Cardiac fibroblast (primary cell): ENCODE data around the gene CDH23.

Experiments used
- DNase-seq, 2 donors: peaks; one replicate each; pipeline versions ENCODE4 v3.0.0 to v3.0.0-alpha.2; 2010; ENCODE audit warnings: low read depth in 2 of 2
- H3K4me3 ChIP-seq, 2 donors: replicated peaks in 1 of 2; 1 replicate in 1 of 2; 2 replicates in 1 of 2; pipeline ENCODE4 v1.5.1; 2011; ENCODE audit warnings: low read depth in 2 of 2, low read length in 2 of 2, mild to moderate bottlenecking in 2 of 2, moderate library complexity in 1 of 2
- CTCF ChIP-seq: IDR thresholded peaks from one replicate; pipeline ENCODE4 v1.5.1; 2011; ENCODE audit warnings: low read depth, mild to moderate bottlenecking, low read length, inconsistent platforms

Gene CDH23

GRCh38 chr10:71648933-71649320 lies 252.2 kb downstream of the CDH23 start:
- DNase-seq: no peak

DNA sequence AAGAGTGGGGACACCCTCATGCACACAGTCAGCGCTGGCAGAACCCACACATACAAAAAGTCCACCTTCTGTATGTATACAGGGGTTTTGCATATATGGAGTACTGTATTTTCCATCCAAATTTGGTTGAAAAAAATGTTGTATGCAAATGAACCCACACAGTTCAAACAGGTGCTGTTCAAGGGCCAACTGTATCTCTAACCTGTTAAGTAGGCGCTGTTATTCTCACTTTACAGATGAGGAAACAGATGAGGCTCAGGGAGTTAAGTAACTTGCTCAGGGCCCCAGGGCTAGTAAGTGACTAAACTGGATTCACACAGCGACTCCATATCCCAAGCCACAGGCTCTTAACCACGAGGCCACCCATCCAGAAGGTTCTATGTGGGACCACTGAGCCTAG lies 252.9 kb downstream of the CDH23 start:
- TF ChIP-seq CTCF: no peak
- DNase-seq: no peak
- no peak overlapping the region for H3K4me3 ChIP-seq

More at GRCh38 chr10:71648933-71649320, 252.2 kb downstream of the CDH23 start:
- no peak overlapping the region for H3K4me3 ChIP-seq
- no peak for TF ChIP-seq CTCF

DNA sequence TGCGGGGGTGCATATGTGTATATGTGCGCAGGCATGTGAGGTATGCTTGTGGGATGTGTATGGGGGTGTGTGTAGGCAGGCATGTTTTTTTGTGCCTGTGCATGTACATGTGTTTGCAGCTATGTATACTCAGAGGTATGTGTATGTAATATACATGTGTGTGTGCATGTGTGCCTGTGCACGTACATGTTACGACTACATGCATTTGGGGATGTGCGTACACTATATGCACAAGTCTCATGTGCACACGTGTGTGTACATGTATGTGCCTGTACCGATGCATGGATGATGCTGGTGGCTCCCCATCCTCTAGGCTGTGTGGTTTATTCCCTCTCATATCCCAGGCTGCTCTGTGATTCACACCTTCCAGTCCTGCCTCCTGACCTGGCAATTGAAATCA lies 253.7 kb downstream of the CDH23 start:
- DNase-seq: no peak
- no peak overlapping the region for H3K4me3 ChIP-seq
- no peak for TF ChIP-seq CTCF

GRCh38 chr10:71651428-71651827 lies 254.7 kb downstream of the CDH23 start:
- DNase-seq: no peak
- no peak overlapping the region for H3K4me3 ChIP-seq
- TF ChIP-seq CTCF: no peak

DNA sequence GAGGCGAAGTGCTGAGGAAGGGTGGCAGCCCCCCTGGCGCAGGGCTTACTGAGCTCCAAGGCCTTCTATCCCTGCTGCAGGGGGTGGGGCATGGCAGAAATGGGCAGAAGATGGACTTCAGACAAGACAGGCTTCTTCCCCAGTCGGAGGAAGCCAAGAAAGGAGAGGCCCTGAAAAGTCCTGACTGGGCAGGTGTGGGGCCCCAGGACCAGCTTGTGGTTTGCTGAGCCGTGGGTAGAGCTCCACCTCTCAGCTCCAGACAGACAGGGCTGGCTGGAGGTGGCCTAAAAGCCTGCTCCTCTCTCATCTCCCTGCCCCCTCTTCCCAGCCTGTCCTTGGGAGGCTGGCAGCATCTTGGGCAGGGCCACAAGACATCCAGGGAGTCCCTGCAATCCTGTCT lies 255.2 kb downstream of the CDH23 start:
- DNase-seq: no peak
- no peak for TF ChIP-seq CTCF
- H3K4me3 ChIP-seq: no peak overlapping the region

DNA sequence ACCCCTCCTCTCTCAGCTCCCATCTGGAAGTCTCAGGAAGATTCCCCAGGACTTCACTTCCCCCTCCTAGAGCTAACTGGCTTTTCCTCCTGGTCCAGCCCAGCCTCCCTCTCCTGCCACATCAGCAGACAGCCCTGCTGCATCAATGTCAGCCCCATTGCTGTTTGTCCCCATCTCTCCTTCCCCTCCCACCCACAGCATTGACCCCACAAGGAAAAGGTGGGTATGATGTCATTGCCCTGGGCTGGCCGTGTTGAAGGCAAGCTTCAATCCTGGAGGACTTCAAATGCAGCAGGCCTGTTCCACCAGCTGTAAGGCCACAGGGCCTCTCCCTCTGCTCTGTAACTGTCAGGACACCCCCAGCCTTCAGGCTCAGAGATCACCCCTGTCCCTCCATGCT lies 256.3 kb downstream of the CDH23 start:
- no peak for TF ChIP-seq CTCF

GRCh38 chr10:71656220-71656619 lies 259.5 kb downstream of the CDH23 start:
- no peak overlapping the region for H3K4me3 ChIP-seq
- DNase-seq: no peak
- TF ChIP-seq CTCF: no peak

More for the DNA sequence above, 256.3 kb downstream of the CDH23 start:
- H3K4me3 ChIP-seq: no peak overlapping the region
- no peak for DNase-seq
